ENCODE results near the gene HAL.
"Not testable (repeated sequence)": the region's sequence is repeated elsewhere in the genome, so short reads cannot be mapped to it uniquely, and the experiment has no call there.

DNA sequence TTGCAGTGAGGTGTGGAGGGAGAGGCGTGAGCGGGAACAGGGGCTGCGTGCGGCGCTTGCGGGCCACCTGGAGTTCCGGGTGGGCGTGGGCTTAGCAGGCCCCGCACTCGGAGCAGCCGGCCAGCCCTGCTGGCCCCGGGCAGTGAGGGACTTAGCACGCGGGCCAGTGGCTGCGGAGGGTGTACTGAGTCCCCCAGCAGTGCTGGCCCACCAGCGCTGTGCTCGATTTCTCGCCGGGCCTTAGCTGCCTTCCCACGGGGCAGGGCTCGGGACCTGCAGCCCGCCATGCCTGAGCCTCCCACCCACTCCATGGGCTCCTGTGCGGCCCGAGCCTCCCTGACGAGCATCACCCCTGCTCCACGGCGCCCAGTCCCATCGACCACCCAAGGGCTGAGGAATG lies 27.0 kb downstream of the HAL start:
- TF ChIP-seq, protein P1, sequence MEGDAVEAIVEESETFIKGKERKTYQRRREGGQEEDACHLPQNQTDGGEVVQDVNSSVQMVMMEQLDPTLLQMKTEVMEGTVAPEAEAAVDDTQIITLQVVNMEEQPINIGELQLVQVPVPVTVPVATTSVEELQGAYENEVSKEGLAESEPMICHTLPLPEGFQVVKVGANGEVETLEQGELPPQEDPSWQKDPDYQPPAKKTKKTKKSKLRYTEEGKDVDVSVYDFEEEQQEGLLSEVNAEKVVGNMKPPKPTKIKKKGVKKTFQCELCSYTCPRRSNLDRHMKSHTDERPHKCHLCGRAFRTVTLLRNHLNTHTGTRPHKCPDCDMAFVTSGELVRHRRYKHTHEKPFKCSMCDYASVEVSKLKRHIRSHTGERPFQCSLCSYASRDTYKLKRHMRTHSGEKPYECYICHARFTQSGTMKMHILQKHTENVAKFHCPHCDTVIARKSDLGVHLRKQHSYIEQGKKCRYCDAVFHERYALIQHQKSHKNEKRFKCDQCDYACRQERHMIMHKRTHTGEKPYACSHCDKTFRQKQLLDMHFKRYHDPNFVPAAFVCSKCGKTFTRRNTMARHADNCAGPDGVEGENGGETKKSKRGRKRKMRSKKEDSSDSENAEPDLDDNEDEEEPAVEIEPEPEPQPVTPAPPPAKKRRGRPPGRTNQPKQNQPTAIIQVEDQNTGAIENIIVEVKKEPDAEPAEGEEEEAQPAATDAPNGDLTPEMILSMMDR (IDR thresholded peaks at IDR 0.05; ENCODE audit: low read length) = not testable (repeated sequence)
- not testable (repeated sequence) for TF ChIP-seq EZH2 (optimal IDR thresholded peaks at IDR 0.05; ENCODE audit: low read depth, low read length)
